GM10266 (cell line): ENCODE measurements around the gene TNIK.
"Not testable (repeated sequence)": the region's sequence is repeated elsewhere in the genome, so short reads cannot be mapped to it uniquely, and the experiment has no call there.

Source experiments
- DNase-seq: peaks from one replicate; pipeline ENCODE4 v3.0.0; 2012; ENCODE audit errors: extremely low spot score
- CTCF ChIP-seq: IDR thresholded peaks from 2 replicates; pipeline ENCODE4 v1.5.1; 2012; ENCODE audit warnings: mild to moderate bottlenecking, low read depth; ENCODE audit not compliant: control insufficient read depth, insufficient read depth; ENCODE audit errors: missing control alignments

TNIK gene

GRCh38 chr3:171429635-171430034, 30.6 kb downstream of the TNIK start:
- DNase-seq: no peak
- TF ChIP-seq CTCF: no peak

GRCh38 chr3:171428892-171429291, 31.3 kb downstream of the TNIK start:
- no peak for TF ChIP-seq CTCF
- no peak for DNase-seq

GRCh38 chr3:171428321-171428787, 31.9 kb downstream of the TNIK start:
- no peak for DNase-seq
- TF ChIP-seq CTCF: no peak

GRCh38 chr3:171427771-171428320, 32.4 kb downstream of the TNIK start:
- no peak for DNase-seq
- no peak for TF ChIP-seq CTCF

GRCh38 chr3:171424063-171424462, 36.1 kb downstream of the TNIK start:
- DNase-seq: not testable (repeated sequence)

- DNase-seq: not testable (repeated sequence)
These were observed 37.4 kb downstream of the TNIK start for GRCh38 chr3:171422855-171423254.

GRCh38 chr3:171420667-171421066, 39.5 kb downstream of the TNIK start:
- TF ChIP-seq CTCF: no peak
- no peak for DNase-seq

GRCh38 chr3:171419457-171419856, 40.7 kb downstream of the TNIK start:
- no peak for DNase-seq
- no peak for TF ChIP-seq CTCF
